HG03095 (cell line): Measurements from ENCODE around the gene CAMK2G.

ENCODE experiments used
- ATAC-seq: cut with Tn5 transposase; IDR thresholded peaks from one replicate; pipeline ENCODE4 v1.9.1; 2021; ENCODE audit warnings: moderate library complexity; ENCODE audit not compliant: unreplicated experiment

Gene CAMK2G

GRCh38 chr10:73779539-73780197 is 94.7 kb downstream of the CAMK2G start:
- ATAC-seq, result no peak

- no peak for ATAC-seq
These were observed 95.3 kb downstream of the CAMK2G start for GRCh38 chr10:73779018-73779417.

GRCh38 chr10:73774637-73775036 is 99.7 kb downstream of the CAMK2G start:
- no peak for ATAC-seq

- no peak for ATAC-seq
These were observed 101.0 kb downstream of the CAMK2G start for GRCh38 chr10:73773152-73773879.

- peak; percentile 56 for ATAC-seq
These were observed 101.8 kb downstream of the CAMK2G start for GRCh38 chr10:73772281-73773151.

- ATAC-seq, result no peak
These were observed 102.6 kb downstream of the CAMK2G start for GRCh38 chr10:73771722-73772280.

GRCh38 chr10:73769396-73769795 is 105.0 kb downstream of the CAMK2G start:
- no peak for ATAC-seq

GRCh38 chr10:73768881-73769280 is 105.5 kb downstream of the CAMK2G start:
- no peak for ATAC-seq

- ATAC-seq, result no peak
These were observed 109.3 kb downstream of the CAMK2G start for GRCh38 chr10:73765066-73765465.

- ATAC-seq, result no peak
These were observed 111.0 kb downstream of the CAMK2G start for GRCh38 chr10:73763343-73763742.

- no peak for ATAC-seq
These were observed 111.4 kb downstream of the CAMK2G start for GRCh38 chr10:73762915-73763314.
